ENCODE measurements around the gene RWDD4.

Gene RWDD4

DNA sequence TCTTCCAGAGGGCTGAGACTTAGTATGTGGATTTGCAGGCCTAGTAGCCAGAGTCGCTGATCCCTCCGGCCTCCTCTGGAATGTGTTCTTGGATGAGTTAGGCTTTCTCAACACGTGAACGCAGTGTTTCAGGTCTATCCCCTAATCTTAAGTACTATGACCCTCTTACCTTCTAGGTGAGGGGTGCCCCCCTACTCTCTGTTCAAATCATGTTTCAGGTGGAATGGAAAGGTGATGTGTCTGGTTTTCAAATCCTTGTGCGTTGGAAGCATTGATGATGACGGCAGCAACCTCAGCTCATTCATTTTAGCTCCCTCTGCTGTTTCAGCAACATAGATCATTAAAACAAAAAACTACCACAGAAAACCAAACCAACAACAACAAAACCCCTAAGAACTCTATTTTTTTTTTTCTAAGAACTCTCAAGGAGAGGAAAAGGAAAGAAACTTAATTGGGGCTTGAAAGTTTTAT lies 56.4 kb downstream of the RWDD4 start:
- TF ChIP-seq, protein P1, sequence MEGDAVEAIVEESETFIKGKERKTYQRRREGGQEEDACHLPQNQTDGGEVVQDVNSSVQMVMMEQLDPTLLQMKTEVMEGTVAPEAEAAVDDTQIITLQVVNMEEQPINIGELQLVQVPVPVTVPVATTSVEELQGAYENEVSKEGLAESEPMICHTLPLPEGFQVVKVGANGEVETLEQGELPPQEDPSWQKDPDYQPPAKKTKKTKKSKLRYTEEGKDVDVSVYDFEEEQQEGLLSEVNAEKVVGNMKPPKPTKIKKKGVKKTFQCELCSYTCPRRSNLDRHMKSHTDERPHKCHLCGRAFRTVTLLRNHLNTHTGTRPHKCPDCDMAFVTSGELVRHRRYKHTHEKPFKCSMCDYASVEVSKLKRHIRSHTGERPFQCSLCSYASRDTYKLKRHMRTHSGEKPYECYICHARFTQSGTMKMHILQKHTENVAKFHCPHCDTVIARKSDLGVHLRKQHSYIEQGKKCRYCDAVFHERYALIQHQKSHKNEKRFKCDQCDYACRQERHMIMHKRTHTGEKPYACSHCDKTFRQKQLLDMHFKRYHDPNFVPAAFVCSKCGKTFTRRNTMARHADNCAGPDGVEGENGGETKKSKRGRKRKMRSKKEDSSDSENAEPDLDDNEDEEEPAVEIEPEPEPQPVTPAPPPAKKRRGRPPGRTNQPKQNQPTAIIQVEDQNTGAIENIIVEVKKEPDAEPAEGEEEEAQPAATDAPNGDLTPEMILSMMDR (IDR thresholded peaks at IDR 0.05), result no peak
- H3K4me2 ChIP-seq (ENCODE audit: low read length), result no peak overlapping the region
- H3K27me3 ChIP-seq (ENCODE audit: control insufficient read depth, insufficient read depth, low read length), result no peaks in the 10 kb centered on the region
- H3K4me3 ChIP-seq (ENCODE audit: low read depth, low read length), result no peak overlapping the region
- H3K36me3 ChIP-seq (ENCODE audit: control insufficient read depth, insufficient read depth, low read length), result no peaks in the 10 kb centered on the region
- no peaks in the 10 kb centered on the region for H3K79me2 ChIP-seq
- H2AFZ ChIP-seq, result no peak overlapping the region
- no peaks in the 10 kb centered on the region for H3K9me3 ChIP-seq (ENCODE audit: control insufficient read depth, low read length)
- H3K4me1 ChIP-seq, result no peaks in the 10 kb centered on the region
- no peak overlapping the region for H3K27ac ChIP-seq
- H3K9ac ChIP-seq, result no peak overlapping the region

DNA sequence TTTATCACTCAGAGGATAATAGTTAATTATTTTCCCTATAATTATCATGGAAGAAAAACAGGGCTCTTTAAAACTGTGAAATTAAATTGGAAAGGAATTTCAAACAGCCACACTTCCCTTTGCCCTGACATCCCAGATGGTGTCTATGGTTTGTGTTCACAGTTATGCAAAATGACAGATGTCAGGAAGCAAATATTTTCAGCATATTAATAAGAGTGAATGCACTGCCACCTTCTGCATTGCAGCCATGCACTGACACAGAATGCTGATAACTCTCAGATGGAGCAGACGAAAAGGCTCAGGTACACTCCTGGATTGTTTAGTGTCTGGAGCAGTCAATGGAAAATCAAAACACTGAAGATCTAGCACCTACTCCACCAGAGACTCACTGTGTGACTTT lies 57.6 kb downstream of the RWDD4 start:
- Histone ChIP-seq H3K4me3 (ENCODE audit: low read depth, low read length) (no peak overlapping the region), H3K36me3 (ENCODE audit: control insufficient read depth, insufficient read depth, low read length) (no peaks in the 10 kb centered on the region), H2AFZ (no peak overlapping the region), H3K27me3 (ENCODE audit: control insufficient read depth, insufficient read depth, low read length) (no peaks in the 10 kb centered on the region), H3K27ac (no peak overlapping the region), H3K4me1 (no peaks in the 10 kb centered on the region), H3K9ac (no peak overlapping the region), H3K79me2 (no peaks in the 10 kb centered on the region), H3K9me3 (ENCODE audit: control insufficient read depth, low read length) (no peaks in the 10 kb centered on the region), H3K4me2 (ENCODE audit: low read length) (no peak overlapping the region)
- TF ChIP-seq, protein P1 (IDR thresholded peaks at IDR 0.05), result no peak

DNA sequence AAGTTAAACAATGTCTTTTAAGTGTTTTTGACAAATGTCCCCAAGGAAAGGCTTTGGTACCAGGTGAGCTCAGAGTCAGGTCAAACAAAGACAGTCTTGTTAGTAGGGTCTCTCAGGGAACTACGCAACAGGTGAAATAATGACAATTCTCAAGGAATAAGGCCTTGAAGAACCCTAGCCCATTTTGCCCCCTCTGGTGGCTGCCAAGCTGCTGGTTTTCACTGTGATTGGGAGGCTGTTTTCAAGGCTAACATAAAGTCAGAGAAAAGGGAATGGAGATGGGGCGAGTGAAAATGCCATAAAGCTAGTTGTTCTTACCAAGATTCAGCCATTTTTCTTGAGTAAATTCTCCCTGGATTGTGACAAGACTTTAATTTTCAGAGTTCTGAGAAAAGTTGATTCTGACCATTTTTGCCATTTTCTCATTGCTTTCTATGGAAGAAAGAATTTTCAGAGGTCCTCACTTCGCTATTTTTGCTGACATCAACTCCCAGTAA lies 58.7 kb downstream of the RWDD4 start:
- TF ChIP-seq, protein P1 (IDR thresholded peaks at IDR 0.05), result no peak
- Histone ChIP-seq H3K4me2 (ENCODE audit: low read length) (no peak overlapping the region), H3K27ac (no peak overlapping the region), H3K36me3 (ENCODE audit: control insufficient read depth, insufficient read depth, low read length) (no peaks in the 10 kb centered on the region), H2AFZ (no peak overlapping the region), H3K27me3 (ENCODE audit: control insufficient read depth, insufficient read depth, low read length) (no peaks in the 10 kb centered on the region), H3K79me2 (no peaks in the 10 kb centered on the region), H3K9me3 (ENCODE audit: control insufficient read depth, low read length) (no peaks in the 10 kb centered on the region), H3K4me1 (no peaks in the 10 kb centered on the region), H3K4me3 (ENCODE audit: low read depth, low read length) (no peak overlapping the region), H3K9ac (no peak overlapping the region)

GRCh38 chr4:183599690-183600089 lies 59.3 kb downstream of the RWDD4 start:
- Histone ChIP-seq H3K4me3 (ENCODE audit: low read depth, low read length) (no peak overlapping the region), H3K36me3 (ENCODE audit: control insufficient read depth, insufficient read depth, low read length) (no peaks in the 10 kb centered on the region), H3K4me1 (no peaks in the 10 kb centered on the region), H3K9me3 (ENCODE audit: control insufficient read depth, low read length) (no peaks in the 10 kb centered on the region), H3K27me3 (ENCODE audit: control insufficient read depth, insufficient read depth, low read length) (no peaks in the 10 kb centered on the region), H3K4me2 (ENCODE audit: low read length) (no peak overlapping the region), H2AFZ (no peak overlapping the region), H3K27ac (no peak overlapping the region), H3K79me2 (no peaks in the 10 kb centered on the region), H3K9ac (no peak overlapping the region)
- TF ChIP-seq, protein P1 (IDR thresholded peaks at IDR 0.05), result no peak

DNA sequence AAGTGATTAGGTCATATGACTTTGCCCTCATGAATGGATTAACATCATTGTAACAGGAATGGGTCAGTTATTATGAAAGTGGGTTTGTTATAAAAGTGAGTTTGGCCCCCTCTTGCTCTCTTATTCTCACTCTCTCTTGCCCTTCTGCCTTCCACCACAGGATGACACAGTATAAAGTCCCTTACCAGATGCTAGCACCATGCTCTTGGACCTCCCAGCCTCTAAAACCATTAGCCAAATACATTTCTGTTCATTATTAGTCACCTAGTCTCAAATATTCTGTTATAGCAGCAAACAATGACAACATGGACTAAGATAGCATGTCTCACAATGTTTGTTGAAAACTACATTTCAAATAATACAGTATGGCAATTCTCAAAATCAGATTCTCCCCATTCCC lies 59.7 kb downstream of the RWDD4 start:
- Histone ChIP-seq H3K79me2 (no peaks in the 10 kb centered on the region), H3K9me3 (ENCODE audit: control insufficient read depth, low read length) (no peaks in the 10 kb centered on the region), H3K27me3 (ENCODE audit: control insufficient read depth, insufficient read depth, low read length) (no peaks in the 10 kb centered on the region), H3K36me3 (ENCODE audit: control insufficient read depth, insufficient read depth, low read length) (no peaks in the 10 kb centered on the region), H3K4me3 (ENCODE audit: low read depth, low read length) (no peak overlapping the region), H3K9ac (no peak overlapping the region), H3K27ac (no peak overlapping the region), H3K4me1 (no peaks in the 10 kb centered on the region), H2AFZ (no peak overlapping the region), H3K4me2 (ENCODE audit: low read length) (no peak overlapping the region)
- TF ChIP-seq, protein P1 (IDR thresholded peaks at IDR 0.05), result no peak
